Measurements from ENCODE around the gene SLC38A10.

Gene SLC38A10

DNA sequence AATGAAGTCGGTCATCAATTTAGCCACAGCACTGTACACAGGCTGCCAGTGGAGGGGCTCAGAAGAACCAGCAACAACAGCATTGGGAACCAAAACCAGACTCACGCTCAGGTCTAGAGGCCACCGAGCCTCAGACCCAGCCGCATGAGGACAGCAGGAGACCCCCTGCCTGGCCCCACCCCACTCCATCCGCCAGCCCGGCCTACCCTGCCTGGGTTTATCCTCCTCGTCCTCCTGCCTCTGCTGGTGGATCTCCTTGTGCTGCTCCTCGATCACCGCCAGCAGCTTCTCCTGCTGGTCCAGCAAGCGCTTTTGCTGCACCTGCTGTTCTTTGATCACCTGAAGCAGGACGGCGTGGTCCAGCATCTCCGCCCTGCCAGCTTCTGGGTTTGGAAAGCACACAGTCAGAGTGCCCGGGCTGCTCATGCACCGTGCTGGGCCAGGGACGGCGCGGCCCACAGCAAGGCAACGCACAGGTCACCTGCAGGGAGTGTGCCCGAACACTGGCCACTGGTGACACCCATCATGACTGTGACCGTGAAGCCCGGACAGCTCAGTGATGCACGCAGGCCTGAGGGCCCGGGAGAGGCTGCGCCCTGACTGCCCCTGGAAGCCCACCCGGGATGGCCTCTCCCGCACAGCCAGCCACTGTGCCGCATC is 48.3 kb downstream of the SLC38A10 start:
- TF ChIP-seq, protein P1, sequence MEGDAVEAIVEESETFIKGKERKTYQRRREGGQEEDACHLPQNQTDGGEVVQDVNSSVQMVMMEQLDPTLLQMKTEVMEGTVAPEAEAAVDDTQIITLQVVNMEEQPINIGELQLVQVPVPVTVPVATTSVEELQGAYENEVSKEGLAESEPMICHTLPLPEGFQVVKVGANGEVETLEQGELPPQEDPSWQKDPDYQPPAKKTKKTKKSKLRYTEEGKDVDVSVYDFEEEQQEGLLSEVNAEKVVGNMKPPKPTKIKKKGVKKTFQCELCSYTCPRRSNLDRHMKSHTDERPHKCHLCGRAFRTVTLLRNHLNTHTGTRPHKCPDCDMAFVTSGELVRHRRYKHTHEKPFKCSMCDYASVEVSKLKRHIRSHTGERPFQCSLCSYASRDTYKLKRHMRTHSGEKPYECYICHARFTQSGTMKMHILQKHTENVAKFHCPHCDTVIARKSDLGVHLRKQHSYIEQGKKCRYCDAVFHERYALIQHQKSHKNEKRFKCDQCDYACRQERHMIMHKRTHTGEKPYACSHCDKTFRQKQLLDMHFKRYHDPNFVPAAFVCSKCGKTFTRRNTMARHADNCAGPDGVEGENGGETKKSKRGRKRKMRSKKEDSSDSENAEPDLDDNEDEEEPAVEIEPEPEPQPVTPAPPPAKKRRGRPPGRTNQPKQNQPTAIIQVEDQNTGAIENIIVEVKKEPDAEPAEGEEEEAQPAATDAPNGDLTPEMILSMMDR (IDR thresholded peaks at IDR 0.05; ENCODE audit: low read length), result no peak
- no peak for TF ChIP-seq EZH2 (IDR thresholded peaks at IDR 0.05; ENCODE audit: borderline replicate concordance, low read length)
- no peak overlapping the region for H3K27ac ChIP-seq (ENCODE audit: low read depth, low read length, poor library complexity, severe bottlenecking)
- H3K9ac ChIP-seq (ENCODE audit: low read length), result no peak overlapping the region
- H3K4me3 ChIP-seq (ENCODE audit: low read depth, low read length, poor library complexity, severe bottlenecking), result no peak overlapping the region
- H3K9me3 ChIP-seq (ENCODE audit: low read length), result no peaks in the 10 kb centered on the region
- no peak overlapping the region for H2AFZ ChIP-seq (ENCODE audit: low read length)
- H4K20me1 ChIP-seq (ENCODE audit: insufficient read depth, low read length), result no peaks in the 10 kb centered on the region
- no peaks in the 10 kb centered on the region for H3K27me3 ChIP-seq (ENCODE audit: insufficient read depth, low read length)
- no peak overlapping the region for H3K4me2 ChIP-seq (ENCODE audit: low read length)
- no peaks in the 10 kb centered on the region for H3K9me2 ChIP-seq (ENCODE audit: low read depth, low read length)
- H3K36me3 ChIP-seq (ENCODE audit: insufficient read depth, low read length), result peaks cover 8% of the 10 kb centered on the region
- H3F3A ChIP-seq (ENCODE audit: insufficient read depth, low read length), result peaks cover 9% of the 10 kb centered on the region
- no peaks in the 10 kb centered on the region for H3K79me2 ChIP-seq (ENCODE audit: insufficient read depth, low read length)
- H3K4me1 ChIP-seq (ENCODE audit: insufficient read depth, low read length, severe bottlenecking), result peaks cover 47% of the 10 kb centered on the region

DNA sequence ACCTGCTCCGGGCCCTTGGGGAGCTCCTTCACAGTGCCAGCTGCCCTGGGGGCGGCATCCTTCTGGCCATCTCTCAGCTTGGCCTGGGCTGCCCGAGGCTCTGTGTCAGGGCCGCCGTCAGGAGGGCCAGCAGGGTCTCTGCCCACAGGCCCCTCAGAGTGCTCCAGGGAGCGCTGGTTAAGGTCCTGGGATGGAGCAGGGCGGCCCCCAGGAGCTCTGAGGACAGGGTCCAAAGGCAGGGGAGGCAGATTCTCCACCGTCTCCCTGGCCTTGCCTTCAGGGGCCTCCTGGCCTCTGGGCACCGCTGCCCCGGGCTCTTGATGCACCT is 48.8 kb downstream of the SLC38A10 start:
- no peak overlapping the region for H3K9ac ChIP-seq (ENCODE audit: low read length)
- H3K9me3 ChIP-seq (ENCODE audit: low read length), result no peaks in the 10 kb centered on the region
- H3K4me3 ChIP-seq (ENCODE audit: low read depth, low read length, poor library complexity, severe bottlenecking), result no peak overlapping the region
- no peaks in the 10 kb centered on the region for H3K9me2 ChIP-seq (ENCODE audit: low read depth, low read length)
- peaks cover 9% of the 10 kb centered on the region for H3F3A ChIP-seq (ENCODE audit: insufficient read depth, low read length)
- TF ChIP-seq, protein P1 (IDR thresholded peaks at IDR 0.05; ENCODE audit: low read length), result no peak
- no peak for TF ChIP-seq EZH2 (IDR thresholded peaks at IDR 0.05; ENCODE audit: borderline replicate concordance, low read length)
- no peaks in the 10 kb centered on the region for H3K27me3 ChIP-seq (ENCODE audit: insufficient read depth, low read length)
- H2AFZ ChIP-seq (ENCODE audit: low read length), result no peak overlapping the region
- H4K20me1 ChIP-seq (ENCODE audit: insufficient read depth, low read length), result no peaks in the 10 kb centered on the region
- no peaks in the 10 kb centered on the region for H3K79me2 ChIP-seq (ENCODE audit: insufficient read depth, low read length)
- peaks cover 10% of the 10 kb centered on the region for H3K36me3 ChIP-seq (ENCODE audit: insufficient read depth, low read length)
- peaks cover 47% of the 10 kb centered on the region for H3K4me1 ChIP-seq (ENCODE audit: insufficient read depth, low read length, severe bottlenecking)
- no peak overlapping the region for H3K27ac ChIP-seq (ENCODE audit: low read depth, low read length, poor library complexity, severe bottlenecking)
- no peak overlapping the region for H3K4me2 ChIP-seq (ENCODE audit: low read length)

DNA sequence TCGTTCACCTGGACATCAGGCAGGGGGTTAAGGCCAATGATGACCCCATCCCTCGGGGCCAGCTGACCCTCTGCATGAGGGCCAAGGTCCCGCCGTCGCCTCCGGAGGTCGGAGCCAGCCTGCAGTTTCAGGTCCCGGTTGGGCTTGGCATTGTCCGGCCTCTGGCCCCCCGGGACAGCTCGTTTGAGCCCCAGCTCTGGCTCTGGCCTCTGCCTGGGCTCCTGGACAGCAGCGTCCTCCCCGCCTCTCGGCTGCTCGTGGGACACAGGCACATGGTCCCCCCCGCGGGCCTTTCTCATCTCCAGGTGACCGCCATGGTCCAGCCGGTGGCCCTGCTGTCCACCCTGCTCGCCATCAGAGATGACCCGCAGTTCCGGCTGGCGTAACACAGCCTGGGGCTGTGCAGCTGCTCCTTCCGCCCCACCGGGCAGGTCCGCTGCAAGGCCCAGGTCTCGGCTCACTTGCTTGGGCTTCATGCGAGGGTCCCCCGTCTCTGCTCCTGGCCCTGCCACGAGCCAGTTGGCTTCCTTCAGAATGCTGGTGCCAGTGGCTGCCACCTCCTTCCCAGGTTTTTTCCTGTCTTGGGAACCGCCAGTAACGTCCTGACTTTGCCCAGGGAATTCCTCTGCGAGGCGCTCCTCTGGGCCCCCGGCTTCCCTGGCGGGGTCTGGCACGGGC is 49.3 kb downstream of the SLC38A10 start:
- no peak overlapping the region for H3K4me2 ChIP-seq (ENCODE audit: low read length)
- H3F3A ChIP-seq (ENCODE audit: insufficient read depth, low read length), result peaks cover 5% of the 10 kb centered on the region
- peaks cover 47% of the 10 kb centered on the region for H3K4me1 ChIP-seq (ENCODE audit: insufficient read depth, low read length, severe bottlenecking)
- H3K9me2 ChIP-seq (ENCODE audit: low read depth, low read length), result no peaks in the 10 kb centered on the region
- H3K79me2 ChIP-seq (ENCODE audit: insufficient read depth, low read length), result no peaks in the 10 kb centered on the region
- no peak for TF ChIP-seq EZH2 (IDR thresholded peaks at IDR 0.05; ENCODE audit: borderline replicate concordance, low read length)
- TF ChIP-seq, protein P1 (IDR thresholded peaks at IDR 0.05; ENCODE audit: low read length), result no peak
- H3K27ac ChIP-seq (ENCODE audit: low read depth, low read length, poor library complexity, severe bottlenecking), result no peak overlapping the region
- H4K20me1 ChIP-seq (ENCODE audit: insufficient read depth, low read length), result no peaks in the 10 kb centered on the region
- H3K4me3 ChIP-seq (ENCODE audit: low read depth, low read length, poor library complexity, severe bottlenecking), result no peak overlapping the region
- H3K36me3 ChIP-seq (ENCODE audit: insufficient read depth, low read length), result peaks cover 14% of the 10 kb centered on the region
- no peak overlapping the region for H2AFZ ChIP-seq (ENCODE audit: low read length)
- H3K27me3 ChIP-seq (ENCODE audit: insufficient read depth, low read length), result no peaks in the 10 kb centered on the region
- H3K9ac ChIP-seq (ENCODE audit: low read length), result no peak overlapping the region
- H3K9me3 ChIP-seq (ENCODE audit: low read length), result no peaks in the 10 kb centered on the region

Measured in OCI-LY1 (cell line).